ENCODE measurements around the gene PXYLP1. TPM values are rescaled to one million over a fixed set of nuclear protein-coding genes. Genes with fewer than 3 reads are reported as not detected.

Gene PXYLP1, protein sequence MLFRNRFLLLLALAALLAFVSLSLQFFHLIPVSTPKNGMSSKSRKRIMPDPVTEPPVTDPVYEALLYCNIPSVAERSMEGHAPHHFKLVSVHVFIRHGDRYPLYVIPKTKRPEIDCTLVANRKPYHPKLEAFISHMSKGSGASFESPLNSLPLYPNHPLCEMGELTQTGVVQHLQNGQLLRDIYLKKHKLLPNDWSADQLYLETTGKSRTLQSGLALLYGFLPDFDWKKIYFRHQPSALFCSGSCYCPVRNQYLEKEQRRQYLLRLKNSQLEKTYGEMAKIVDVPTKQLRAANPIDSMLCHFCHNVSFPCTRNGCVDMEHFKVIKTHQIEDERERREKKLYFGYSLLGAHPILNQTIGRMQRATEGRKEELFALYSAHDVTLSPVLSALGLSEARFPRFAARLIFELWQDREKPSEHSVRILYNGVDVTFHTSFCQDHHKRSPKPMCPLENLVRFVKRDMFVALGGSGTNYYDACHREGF
- 5.2 and 9.1 TPM in 2 replicates for total RNA-seq (ENCODE audit: low replicate concordance)

DNA sequence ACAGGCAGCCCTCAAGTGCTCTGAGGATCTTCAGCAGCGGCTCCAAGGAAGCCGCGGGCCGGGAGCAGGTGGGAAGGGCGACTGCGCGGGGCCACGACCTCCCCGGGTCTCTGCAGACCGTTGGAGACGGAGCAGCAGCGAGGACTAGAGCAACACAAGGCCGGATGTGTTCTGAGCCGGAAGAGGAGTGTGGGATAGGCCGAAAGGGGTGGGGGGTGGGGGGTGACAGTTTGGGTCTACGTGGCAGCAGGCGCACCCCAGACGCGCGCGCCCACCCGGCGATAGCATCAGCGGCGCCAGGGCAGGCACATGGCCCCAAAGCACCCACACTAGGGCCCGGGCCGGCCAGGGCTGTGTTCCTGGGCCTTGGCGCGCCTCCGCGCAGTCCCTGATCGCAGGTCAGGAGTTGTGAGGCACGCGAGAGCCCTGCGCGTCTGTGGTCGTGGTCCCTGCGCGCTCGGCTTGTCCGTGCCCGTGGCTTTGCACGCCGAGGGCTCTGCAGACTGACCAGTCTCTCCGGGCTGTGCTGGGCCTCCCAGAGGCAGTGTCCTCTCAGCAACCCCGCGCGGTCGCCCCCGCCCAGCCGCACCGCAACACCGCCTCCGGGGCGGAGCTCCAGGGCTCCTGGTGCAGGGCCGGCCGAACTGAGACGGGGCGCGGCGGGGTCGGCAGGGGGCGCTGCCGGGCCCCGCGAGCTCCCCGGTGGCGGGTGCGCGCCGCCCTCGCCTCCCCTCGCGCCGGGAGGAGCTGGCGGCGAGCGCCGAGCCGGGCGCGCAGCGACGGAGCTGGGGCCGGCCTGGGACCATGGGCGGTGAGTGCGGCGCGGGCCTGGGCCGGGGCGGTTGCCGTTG lies at the start of gene PXYLP1:
PXYLP1 (plus strand) TSS at position 725 of the 851 bp plus-strand sequence. CDS start 28,351 bp downstream, outside the sequence.
- peak; percentile 84 for DNase-seq (ENCODE audit: low read depth)
- H3K4me3 ChIP-seq (ENCODE audit: low read depth, low read length): peak within 1 kb of the TSS; percentile 78
- TF ChIP-seq, protein P1, sequence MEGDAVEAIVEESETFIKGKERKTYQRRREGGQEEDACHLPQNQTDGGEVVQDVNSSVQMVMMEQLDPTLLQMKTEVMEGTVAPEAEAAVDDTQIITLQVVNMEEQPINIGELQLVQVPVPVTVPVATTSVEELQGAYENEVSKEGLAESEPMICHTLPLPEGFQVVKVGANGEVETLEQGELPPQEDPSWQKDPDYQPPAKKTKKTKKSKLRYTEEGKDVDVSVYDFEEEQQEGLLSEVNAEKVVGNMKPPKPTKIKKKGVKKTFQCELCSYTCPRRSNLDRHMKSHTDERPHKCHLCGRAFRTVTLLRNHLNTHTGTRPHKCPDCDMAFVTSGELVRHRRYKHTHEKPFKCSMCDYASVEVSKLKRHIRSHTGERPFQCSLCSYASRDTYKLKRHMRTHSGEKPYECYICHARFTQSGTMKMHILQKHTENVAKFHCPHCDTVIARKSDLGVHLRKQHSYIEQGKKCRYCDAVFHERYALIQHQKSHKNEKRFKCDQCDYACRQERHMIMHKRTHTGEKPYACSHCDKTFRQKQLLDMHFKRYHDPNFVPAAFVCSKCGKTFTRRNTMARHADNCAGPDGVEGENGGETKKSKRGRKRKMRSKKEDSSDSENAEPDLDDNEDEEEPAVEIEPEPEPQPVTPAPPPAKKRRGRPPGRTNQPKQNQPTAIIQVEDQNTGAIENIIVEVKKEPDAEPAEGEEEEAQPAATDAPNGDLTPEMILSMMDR (IDR thresholded peaks at IDR 0.05; ENCODE audit: insufficient read depth, low read length): peak; percentile 46

GRCh38 chr3:141183606-141184005 lies 48.0 kb upstream of the PXYLP1 start:
- H3K4me3 ChIP-seq (ENCODE audit: low read depth, low read length): no peak overlapping the region
- DNase-seq (ENCODE audit: low read depth): no peak
- TF ChIP-seq, protein P1 (IDR thresholded peaks at IDR 0.05; ENCODE audit: insufficient read depth, low read length): no peak

GRCh38 chr3:141184430-141184829 lies 47.2 kb upstream of the PXYLP1 start:
- TF ChIP-seq, protein P1 (IDR thresholded peaks at IDR 0.05; ENCODE audit: insufficient read depth, low read length): no peak
- no peak overlapping the region for H3K4me3 ChIP-seq (ENCODE audit: low read depth, low read length)
- DNase-seq (ENCODE audit: low read depth): no peak

- TF ChIP-seq, protein P1 (IDR thresholded peaks at IDR 0.05; ENCODE audit: insufficient read depth, low read length): no peak
- DNase-seq (ENCODE audit: low read depth): no peak
- no peak overlapping the region for H3K4me3 ChIP-seq (ENCODE audit: low read depth, low read length)
Measured at GRCh38 chr3:141191097-141191749, 40.4 kb upstream of the PXYLP1 start.

DNA sequence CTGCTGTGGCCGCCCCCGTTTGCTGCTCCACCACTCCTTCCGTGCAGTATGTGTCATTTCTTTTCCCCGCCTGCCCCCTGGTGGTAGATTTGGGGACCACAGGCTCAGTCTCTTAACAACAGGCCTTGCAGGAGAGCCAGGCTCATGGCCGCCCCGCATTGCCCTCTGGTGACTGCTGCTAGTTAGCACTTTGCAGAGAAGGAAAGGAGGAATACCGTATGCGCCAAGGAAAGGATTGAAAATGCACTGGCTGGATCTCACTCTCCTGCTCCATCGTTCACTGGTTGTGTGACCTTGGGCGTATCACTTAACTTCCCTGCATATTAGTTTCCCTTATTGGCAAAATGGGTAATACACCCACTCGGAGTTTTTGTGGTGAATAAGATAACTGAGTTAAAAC lies 39.3 kb upstream of the PXYLP1 start:
- no peak overlapping the region for H3K4me3 ChIP-seq (ENCODE audit: low read depth, low read length)
- TF ChIP-seq, protein P1 (IDR thresholded peaks at IDR 0.05; ENCODE audit: insufficient read depth, low read length): peak; percentile 96
- peak; percentile 94 for DNase-seq (ENCODE audit: low read depth)

DNA sequence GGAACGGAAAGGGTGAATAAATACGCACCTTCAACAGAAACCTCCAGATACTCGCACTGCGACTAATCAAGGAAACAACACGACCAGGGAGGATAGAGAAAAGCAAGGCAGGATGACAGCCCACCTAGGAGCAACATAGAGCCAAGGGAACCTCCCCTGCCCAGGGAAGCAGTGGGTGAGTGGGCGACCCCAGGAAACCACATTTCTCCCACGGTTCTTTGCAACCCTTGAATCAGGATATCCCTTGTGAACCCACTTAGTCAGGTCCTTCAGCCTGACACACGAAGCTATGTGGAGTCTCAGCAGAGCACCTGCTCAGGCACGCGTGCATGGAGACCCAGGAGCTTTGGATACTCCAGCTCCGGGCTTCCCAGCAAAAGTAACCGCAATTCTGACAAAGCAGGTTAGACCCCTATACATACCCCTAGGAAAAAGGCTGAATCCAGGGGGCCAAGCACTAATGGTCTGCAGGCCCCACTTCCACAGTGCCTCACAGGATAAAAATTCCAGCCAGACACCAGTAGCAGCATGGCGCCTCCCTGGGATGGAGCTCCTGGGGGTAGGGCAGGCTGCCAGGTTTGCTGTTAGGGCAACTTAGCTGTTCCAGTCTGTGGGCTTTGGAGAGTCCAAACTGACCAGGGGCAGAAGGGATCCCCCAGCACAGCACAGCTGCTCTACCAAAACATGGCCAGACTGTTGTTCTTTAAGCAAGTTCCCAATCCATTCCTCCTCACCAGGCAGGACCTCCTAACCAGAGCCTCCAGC lies 38.4 kb upstream of the PXYLP1 start:
- TF ChIP-seq, protein P1 (IDR thresholded peaks at IDR 0.05; ENCODE audit: insufficient read depth, low read length): no peak
- DNase-seq (ENCODE audit: low read depth): no peak

More for the DNA sequence above, 38.4 kb upstream of the PXYLP1 start:
- H3K4me3 ChIP-seq (ENCODE audit: low read depth, low read length): no peak overlapping the region

All from fibroblast of the aortic adventitia (primary cell).